Body of pancreas (tissue), 4 donors: ENCODE results near the gene ROBO2.

ENCODE experiments used
- CTCF ChIP-seq, 7 experiments: fragments of 450-650 bp in 4 of 7; fragments of 200-600 bp in 3 of 7; sonication (generic) in 3 of 7; IDR thresholded peaks; one replicate each; pipeline ENCODE4 v1.5.1; 2016 to 2019; ENCODE audit warnings: antibody characterized with exemption in 7 of 7
- POLR2A ChIP-seq, 3 donors: fragments of 450-650 bp; IDR thresholded peaks; one replicate each; pipeline ENCODE4 v1.6.1; 2016; ENCODE audit warnings: antibody characterized with exemption in 3 of 3, mild to moderate bottlenecking in 2 of 3

GRCh38 chr3:77456906-77457305, 417.0 kb downstream of the ROBO2 start:
- TF ChIP-seq CTCF (IDR thresholded peaks at IDR 0.05) = no peak
- no peak for TF ChIP-seq POLR2A (IDR thresholded peaks at IDR 0.05)
